ENCODE results near the gene ELP6.

ELP6 gene

DNA sequence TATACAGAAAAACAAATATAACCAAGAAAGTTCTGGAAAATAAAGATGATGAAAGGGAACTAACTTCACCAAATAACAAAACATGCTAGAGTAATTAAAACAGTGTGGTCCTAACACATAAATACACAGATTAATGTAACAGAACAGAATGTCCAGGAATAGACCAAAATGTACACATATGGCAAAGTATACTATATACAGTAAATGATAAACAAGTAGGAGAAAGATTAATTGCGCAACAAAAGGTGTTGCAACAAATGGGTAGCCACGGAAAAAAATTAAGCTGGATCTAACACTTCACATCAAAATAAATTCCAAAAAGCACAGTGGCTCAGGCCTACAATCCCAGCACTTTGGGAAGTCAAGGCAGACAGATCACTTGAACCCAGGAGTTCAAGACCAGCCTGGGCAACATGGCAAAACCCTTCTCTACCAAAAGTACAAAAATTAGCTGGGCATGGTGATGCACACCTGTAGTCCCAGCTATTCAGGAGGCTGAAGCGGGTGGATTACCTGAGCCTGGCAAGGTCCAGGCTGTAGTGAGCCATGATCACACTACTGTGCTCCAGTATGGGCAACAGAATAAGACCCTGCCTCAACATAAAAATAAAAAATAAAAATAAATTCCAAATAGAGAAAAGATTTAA lies 57.6 kb downstream of the ELP6 start:
- DNase-seq: no peak

DNA sequence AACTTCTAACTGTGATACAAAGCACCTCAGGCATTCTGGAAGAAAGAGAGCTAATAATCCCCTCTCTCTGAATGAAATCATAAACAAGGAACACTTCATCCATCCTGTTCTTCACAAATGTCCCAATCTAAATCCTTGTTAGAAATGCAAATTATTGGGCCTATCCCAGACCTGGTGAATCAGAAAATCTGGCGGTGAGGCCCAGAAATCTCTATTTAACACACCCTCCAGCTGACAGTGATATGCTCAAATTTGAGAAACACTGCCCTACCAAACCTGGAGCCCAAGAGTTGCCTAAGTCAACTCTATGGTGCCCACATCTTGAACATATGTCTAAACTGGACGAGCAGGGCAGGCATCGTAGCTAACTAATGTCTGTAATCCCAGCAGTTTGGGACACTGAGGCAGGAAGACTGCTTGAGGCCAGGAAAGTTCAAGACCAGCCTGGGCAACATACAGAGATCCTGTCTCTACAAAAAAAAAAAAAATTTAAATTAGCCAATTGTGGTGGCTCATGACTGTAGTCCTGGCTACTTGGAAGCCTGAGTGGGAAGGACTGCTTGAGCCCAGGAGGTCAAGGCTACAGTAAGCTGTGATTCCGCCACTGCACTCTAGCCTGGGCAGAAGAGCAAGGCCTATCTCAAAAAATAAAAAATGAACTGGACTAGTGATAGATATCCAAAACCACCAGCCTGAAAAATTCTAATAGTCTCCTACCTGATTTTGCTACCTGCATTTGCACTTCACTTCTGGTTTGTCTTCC lies 60.9 kb downstream of the ELP6 start:
- DNase-seq: no peak

Data from SHP77 (cell line).